ENCODE results near the gene ATP5IF1. TPM values are rescaled to one million over a fixed set of nuclear protein-coding genes. Genes with fewer than 3 reads are reported as not detected.
A peak's percentile ranks its signal among the peaks of the same experiment; 100 is the strongest.

ATP5IF1 gene
- total and polyA plus RNA-seq, 9 of the 15 experiments (the other 6 are each of a cell fraction or from before 2014, with no cell fraction given) = 292 to 1,422 (median 388) TPM

DNA sequence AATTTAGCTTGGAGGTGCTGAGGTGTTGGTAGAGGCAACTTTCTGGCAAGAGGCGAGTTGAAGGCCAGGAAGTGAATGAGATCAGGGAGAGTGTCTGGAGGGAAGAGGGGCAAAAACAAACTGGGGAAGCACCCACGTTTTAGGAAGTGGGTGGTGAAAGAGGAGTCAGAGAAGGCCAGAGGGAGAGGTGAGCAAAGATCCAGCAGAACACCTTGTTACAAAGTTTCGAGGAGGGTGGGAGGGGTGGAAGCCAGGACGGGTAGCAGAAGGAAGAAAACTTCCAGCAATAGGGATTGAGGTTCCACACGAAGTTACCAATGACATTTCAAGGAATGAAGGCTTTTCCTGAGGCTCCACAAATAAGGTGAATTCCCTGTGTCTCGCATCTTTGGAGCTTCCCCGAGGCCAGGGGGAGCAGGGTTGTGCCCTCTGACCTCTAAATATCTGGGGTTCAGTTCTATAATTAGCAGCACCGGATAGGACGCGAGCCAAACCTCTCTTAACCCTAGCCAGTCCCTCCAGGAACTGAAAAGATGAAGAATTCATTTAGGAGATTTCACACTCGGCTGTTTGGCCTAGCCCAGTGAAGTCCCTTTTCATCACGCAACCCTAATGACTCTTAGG is 22.8 kb downstream of the ATP5IF1 start (continued):
- TF ChIP-seq NR2C1 (IDR thresholded peaks at IDR 0.05) = peak; percentile 88
- TF ChIP-seq NR2C1 (tag; IDR thresholded peaks at IDR 0.05) = peak; percentile 90
- TF ChIP-seq NFIC (IDR thresholded peaks at IDR 0.05) = peak; percentile 27; the same call in 1 of the 2 replicates
- peak; percentile 45; the same call in 1 of the 2 replicates for TF ChIP-seq GABPB1 (CRISPR knock-in tag; IDR thresholded peaks at IDR 0.05)
- TF ChIP-seq PHF8 (IDR thresholded peaks at IDR 0.05; ENCODE audit: borderline replicate concordance, low read length) = no peak; the same call in 1 of the 2 replicates
- peak; percentile 78 for TF ChIP-seq ERF (CRISPR knock-in tag; IDR thresholded peaks at IDR 0.05)
- peak; percentile 62; the same call in 1 of the 2 replicates for TF ChIP-seq HIVEP1 (CRISPR knock-in tag; IDR thresholded peaks at IDR 0.05)
- no peak; the same call in 1 of the 2 replicates for TF ChIP-seq ARID2 (IDR thresholded peaks at IDR 0.05)
- no peak for TF ChIP-seq MYC (IDR thresholded peaks at IDR 0.05; ENCODE audit: low read depth, low read length)
- 0 out of 2 replicates have a peak, but pooled peaks have one; percentile 29 for TF ChIP-seq MYC (CRISPR knock-in tag; IDR thresholded peaks at IDR 0.05; ENCODE audit: borderline replicate concordance, low read depth)
- TF ChIP-seq, protein P1, sequence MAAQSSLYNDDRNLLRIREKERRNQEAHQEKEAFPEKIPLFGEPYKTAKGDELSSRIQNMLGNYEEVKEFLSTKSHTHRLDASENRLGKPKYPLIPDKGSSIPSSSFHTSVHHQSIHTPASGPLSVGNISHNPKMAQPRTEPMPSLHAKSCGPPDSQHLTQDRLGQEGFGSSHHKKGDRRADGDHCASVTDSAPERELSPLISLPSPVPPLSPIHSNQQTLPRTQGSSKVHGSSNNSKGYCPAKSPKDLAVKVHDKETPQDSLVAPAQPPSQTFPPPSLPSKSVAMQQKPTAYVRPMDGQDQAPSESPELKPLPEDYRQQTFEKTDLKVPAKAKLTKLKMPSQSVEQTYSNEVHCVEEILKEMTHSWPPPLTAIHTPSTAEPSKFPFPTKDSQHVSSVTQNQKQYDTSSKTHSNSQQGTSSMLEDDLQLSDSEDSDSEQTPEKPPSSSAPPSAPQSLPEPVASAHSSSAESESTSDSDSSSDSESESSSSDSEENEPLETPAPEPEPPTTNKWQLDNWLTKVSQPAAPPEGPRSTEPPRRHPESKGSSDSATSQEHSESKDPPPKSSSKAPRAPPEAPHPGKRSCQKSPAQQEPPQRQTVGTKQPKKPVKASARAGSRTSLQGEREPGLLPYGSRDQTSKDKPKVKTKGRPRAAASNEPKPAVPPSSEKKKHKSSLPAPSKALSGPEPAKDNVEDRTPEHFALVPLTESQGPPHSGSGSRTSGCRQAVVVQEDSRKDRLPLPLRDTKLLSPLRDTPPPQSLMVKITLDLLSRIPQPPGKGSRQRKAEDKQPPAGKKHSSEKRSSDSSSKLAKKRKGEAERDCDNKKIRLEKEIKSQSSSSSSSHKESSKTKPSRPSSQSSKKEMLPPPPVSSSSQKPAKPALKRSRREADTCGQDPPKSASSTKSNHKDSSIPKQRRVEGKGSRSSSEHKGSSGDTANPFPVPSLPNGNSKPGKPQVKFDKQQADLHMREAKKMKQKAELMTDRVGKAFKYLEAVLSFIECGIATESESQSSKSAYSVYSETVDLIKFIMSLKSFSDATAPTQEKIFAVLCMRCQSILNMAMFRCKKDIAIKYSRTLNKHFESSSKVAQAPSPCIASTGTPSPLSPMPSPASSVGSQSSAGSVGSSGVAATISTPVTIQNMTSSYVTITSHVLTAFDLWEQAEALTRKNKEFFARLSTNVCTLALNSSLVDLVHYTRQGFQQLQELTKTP (IDR thresholded peaks at IDR 0.05; ENCODE audit: low read depth in 1 of 2, partially characterized antibody in 2 of 2) = peak in 1 of 2 experiments; percentile 73
- TF ChIP-seq ELK3 (CRISPR knock-in tag; IDR thresholded peaks at IDR 0.05) = 0 out of 2 replicates have a peak, but pooled peaks have one; percentile 59
- TF ChIP-seq, protein P2, sequence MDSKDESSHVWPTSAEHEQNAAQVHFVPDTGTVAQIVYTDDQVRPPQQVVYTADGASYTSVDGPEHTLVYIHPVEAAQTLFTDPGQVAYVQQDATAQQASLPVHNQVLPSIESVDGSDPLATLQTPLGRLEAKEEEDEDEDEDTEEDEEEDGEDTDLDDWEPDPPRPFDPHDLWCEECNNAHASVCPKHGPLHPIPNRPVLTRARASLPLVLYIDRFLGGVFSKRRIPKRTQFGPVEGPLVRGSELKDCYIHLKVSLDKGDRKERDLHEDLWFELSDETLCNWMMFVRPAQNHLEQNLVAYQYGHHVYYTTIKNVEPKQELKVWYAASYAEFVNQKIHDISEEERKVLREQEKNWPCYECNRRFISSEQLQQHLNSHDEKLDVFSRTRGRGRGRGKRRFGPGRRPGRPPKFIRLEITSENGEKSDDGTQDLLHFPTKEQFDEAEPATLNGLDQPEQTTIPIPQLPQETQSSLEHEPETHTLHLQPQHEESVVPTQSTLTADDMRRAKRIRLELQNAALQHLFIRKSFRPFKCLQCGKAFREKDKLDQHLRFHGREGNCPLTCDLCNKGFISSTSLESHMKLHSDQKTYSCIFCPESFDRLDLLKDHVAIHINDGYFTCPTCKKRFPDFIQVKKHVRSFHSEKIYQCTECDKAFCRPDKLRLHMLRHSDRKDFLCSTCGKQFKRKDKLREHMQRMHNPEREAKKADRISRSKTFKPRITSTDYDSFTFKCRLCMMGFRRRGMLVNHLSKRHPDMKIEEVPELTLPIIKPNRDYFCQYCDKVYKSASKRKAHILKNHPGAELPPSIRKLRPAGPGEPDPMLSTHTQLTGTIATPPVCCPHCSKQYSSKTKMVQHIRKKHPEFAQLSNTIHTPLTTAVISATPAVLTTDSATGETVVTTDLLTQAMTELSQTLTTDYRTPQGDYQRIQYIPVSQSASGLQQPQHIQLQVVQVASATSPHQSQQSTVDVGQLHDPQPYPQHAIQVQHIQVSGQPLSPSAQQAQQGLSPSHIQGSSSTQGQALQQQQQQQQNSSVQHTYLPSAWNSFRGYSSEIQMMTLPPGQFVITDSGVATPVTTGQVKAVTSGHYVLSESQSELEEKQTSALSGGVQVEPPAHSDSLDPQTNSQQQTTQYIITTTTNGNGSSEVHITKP (IDR thresholded peaks at IDR 0.05; ENCODE audit: partially characterized antibody) = peak; percentile 29
- 0 out of 2 replicates have a peak, but pooled peaks have one; percentile 22 for TF ChIP-seq HMG20B (CRISPR knock-in tag; IDR thresholded peaks at IDR 0.05)
- no peak for TF ChIP-seq ZNF41 (CRISPR knock-in tag; conservative IDR thresholded peaks at IDR 0.05)
- no peak for TF ChIP-seq POLR2A (conservative IDR thresholded peaks at IDR 0.05)
- TF ChIP-seq MEF2A (IDR thresholded peaks at IDR 0.05; ENCODE audit: control insufficient read depth, low read depth, low read length) = peak; percentile 61
- peak; percentile 46; the same call in 1 of the 2 replicates for TF ChIP-seq ZNF431 (CRISPR knock-in tag; IDR thresholded peaks at IDR 0.05)

All from K562 (cell line).